KMS-11 (cell line): ENCODE results near the gene PACSIN1.

Experiments used
- H2AFZ ChIP-seq: fragments of 200-600 bp; sonication (generic); 2 replicates; pipeline ENCODE4 v1.6.1; 2016; ENCODE audit warnings: antibody characterized with exemption, mixed run types, low read depth
- H3K27ac ChIP-seq: fragments of 200-600 bp; sonication (generic); 2 replicates; pipeline ENCODE4 v1.6.1; 2016; ENCODE audit warnings: mild to moderate bottlenecking, mixed run types
- H3K27me3 ChIP-seq: fragments of 200-600 bp; sonication (generic); 2 replicates; pipeline ENCODE4 v1.6.1; 2017; ENCODE audit warnings: mild to moderate bottlenecking, low read depth, mixed run types, moderate library complexity; ENCODE audit not compliant: insufficient read depth
- H3K36me3 ChIP-seq: fragments of 200-600 bp; sonication (generic); 2 replicates; pipeline ENCODE4 v1.6.1; 2017; ENCODE audit warnings: mild to moderate bottlenecking, mixed run types; ENCODE audit not compliant: insufficient read depth
- H3K4me1 ChIP-seq: fragments of 200-600 bp; sonication (generic); 2 replicates; pipeline ENCODE4 v1.6.1; 2016; ENCODE audit warnings: mild to moderate bottlenecking, low read depth, mixed run types; ENCODE audit not compliant: poor library complexity, severe bottlenecking
- H3K4me2 ChIP-seq: fragments of 200-600 bp; sonication (generic); 2 replicates; pipeline ENCODE4 v1.7.0; 2016; ENCODE audit warnings: mild to moderate bottlenecking, mixed run types
- H3K4me3 ChIP-seq: fragments of 200-600 bp; sonication (generic); IDR thresholded peaks from 2 replicates; pipeline ENCODE4 v1.6.1; 2017; ENCODE audit warnings: low read depth, low read length, mixed read lengths; ENCODE audit not compliant: insufficient read depth
- H3K79me2 ChIP-seq: fragments of 200-600 bp; sonication (generic); 2 replicates; pipeline ENCODE4 v1.6.1; 2016; ENCODE audit warnings: low read depth, mixed run types; ENCODE audit not compliant: insufficient read depth
- H3K9ac ChIP-seq: fragments of 200-600 bp; sonication (generic); 2 replicates; pipeline ENCODE4 v1.6.1; 2016; ENCODE audit warnings: mild to moderate bottlenecking, mixed run types
- H4K20me1 ChIP-seq: fragments of 200-600 bp; sonication (generic); 2 replicates; pipeline ENCODE4 v1.6.1; 2016; ENCODE audit warnings: mild to moderate bottlenecking, mixed run types; ENCODE audit not compliant: insufficient read depth
- TF ChIP-seq, protein P1 (sequence below): fragments of 200-600 bp; sonication (generic); conservative IDR thresholded peaks from 2 replicates; pipeline ENCODE4 v1.6.1; 2017; ENCODE audit warnings: low read depth, mild to moderate bottlenecking, antibody characterized with exemption, low read length, moderate library complexity, mixed read lengths

The PACSIN1 gene

DNA sequence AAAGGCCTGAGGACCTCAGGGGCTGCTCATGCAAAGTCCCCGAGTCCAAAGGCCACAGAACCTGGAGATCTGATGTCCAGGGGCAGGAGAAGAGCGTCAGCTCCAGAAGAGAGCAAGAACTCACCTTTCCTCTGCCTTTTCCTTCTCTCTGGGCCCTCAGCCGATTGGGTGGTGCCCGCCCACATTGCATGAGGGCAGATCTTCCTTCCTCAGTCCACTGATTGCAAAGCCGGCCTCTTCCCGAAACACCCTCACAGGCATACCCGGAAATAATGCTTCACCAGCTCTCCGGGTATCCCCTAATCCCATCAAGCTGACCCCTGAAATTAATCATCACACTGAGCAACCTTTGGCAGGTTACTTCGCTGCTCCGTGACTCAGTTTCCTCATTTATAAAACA lies 56.9 kb downstream of the PACSIN1 start:
- Histone ChIP-seq H3K4me3 (no peak overlapping the region), H3K4me1 (peaks cover 6% of the 10 kb centered on the region), H3K79me2 (no peaks in the 10 kb centered on the region), H3K9ac (no peak overlapping the region), H4K20me1 (no peaks in the 10 kb centered on the region), H3K27me3 (no peaks in the 10 kb centered on the region), H2AFZ (no peak overlapping the region), H3K36me3 (no peaks in the 10 kb centered on the region), H3K4me2 (no peak overlapping the region), H3K27ac (no peak overlapping the region)
- TF ChIP-seq, protein P1, sequence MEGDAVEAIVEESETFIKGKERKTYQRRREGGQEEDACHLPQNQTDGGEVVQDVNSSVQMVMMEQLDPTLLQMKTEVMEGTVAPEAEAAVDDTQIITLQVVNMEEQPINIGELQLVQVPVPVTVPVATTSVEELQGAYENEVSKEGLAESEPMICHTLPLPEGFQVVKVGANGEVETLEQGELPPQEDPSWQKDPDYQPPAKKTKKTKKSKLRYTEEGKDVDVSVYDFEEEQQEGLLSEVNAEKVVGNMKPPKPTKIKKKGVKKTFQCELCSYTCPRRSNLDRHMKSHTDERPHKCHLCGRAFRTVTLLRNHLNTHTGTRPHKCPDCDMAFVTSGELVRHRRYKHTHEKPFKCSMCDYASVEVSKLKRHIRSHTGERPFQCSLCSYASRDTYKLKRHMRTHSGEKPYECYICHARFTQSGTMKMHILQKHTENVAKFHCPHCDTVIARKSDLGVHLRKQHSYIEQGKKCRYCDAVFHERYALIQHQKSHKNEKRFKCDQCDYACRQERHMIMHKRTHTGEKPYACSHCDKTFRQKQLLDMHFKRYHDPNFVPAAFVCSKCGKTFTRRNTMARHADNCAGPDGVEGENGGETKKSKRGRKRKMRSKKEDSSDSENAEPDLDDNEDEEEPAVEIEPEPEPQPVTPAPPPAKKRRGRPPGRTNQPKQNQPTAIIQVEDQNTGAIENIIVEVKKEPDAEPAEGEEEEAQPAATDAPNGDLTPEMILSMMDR: no peak

DNA sequence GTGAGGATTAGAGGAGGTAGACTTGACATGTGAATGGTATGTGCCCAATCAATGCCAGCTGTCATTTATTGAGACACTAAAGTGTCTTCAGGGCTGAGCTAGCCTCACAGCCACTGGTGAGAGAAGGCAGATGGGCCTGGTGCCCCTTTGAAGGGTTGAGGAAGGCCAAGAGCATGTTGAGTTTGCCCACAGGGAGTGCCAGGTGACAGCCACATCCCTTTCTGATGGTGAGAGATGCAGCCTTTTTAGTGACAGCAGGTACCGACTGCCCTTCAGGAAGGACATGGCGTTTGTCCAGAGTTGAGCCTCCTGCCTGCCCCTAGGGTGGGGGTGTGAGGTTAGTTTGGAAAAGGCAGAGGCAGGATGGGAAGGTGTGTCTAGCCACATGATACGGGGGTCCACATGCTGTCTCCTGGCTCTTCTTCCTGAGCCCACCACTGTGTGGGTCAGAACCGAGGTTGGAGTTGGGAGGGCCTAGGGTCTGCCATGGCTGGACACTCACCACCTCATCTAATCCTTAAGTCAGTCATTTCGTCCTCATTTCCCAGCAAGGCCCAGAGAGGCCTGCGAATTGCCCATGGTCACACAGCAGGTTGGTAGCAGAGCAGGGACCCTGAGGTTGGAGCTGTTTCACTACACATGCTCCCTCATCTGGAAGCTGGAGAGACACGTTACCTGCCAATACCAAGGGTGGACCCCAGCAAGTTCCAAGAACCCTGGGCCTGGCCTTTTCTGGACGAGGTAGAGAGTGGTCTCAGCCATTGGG lies 57.7 kb downstream of the PACSIN1 start:
- no peaks in the 10 kb centered on the region for H3K79me2 ChIP-seq
- H3K36me3 ChIP-seq: no peaks in the 10 kb centered on the region
- no peak overlapping the region for H3K4me3 ChIP-seq
- H3K27ac ChIP-seq: no peak overlapping the region
- H2AFZ ChIP-seq: no peak overlapping the region
- TF ChIP-seq, protein P1: no peak
- H3K4me2 ChIP-seq: no peak overlapping the region
- no peaks in the 10 kb centered on the region for H4K20me1 ChIP-seq
- H3K27me3 ChIP-seq: no peaks in the 10 kb centered on the region
- H3K4me1 ChIP-seq: peaks cover 6% of the 10 kb centered on the region
- no peak overlapping the region for H3K9ac ChIP-seq

DNA sequence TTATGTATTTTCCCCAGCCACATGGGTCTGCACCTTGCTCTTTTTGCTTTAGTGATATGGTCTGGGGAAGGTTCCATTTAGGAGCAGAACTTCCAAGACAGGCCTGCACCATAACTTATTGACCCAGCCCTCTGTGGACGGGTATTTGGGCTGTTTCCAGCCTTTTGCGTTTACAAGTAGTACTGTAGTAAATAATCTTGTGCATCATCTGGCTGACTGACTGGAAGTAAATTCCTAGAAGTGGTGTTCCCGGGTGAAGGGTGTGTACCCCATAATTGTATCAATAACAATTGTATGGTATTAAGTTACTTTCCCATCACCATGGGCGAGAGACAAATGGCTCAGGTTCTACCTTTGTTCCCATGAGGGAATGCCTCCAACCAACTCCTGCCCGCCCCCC lies 58.6 kb downstream of the PACSIN1 start:
- Histone ChIP-seq H3K36me3 (no peaks in the 10 kb centered on the region), H3K27ac (no peak overlapping the region), H3K4me1 (peaks cover 6% of the 10 kb centered on the region), H4K20me1 (no peaks in the 10 kb centered on the region), H3K27me3 (no peaks in the 10 kb centered on the region), H3K4me3 (no peak overlapping the region), H2AFZ (no peak overlapping the region), H3K9ac (no peak overlapping the region), H3K79me2 (no peaks in the 10 kb centered on the region), H3K4me2 (no peak overlapping the region)
- TF ChIP-seq, protein P1: no peak

DNA sequence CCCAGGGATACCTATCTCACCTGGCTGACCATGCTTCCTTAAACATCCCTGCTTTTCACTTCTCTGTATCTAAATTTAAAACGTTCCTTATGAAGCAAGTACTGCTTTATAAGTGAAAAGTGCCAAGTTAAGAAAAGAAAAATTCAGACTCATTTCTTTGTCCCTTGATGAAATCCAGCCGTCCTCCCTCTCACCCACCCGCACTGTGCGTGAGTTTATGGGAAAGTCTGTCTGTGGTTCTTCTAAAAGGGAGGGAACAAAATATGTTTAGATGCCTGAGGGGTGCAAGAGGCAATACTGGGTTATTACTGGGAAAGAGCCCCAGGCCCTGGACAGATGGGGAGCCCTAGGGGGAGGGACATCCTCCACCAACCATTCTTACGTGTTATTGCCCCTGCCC lies 59.1 kb downstream of the PACSIN1 start:
- Histone ChIP-seq H3K4me1 (peaks cover 6% of the 10 kb centered on the region), H3K4me3 (no peak overlapping the region), H3K27ac (no peak overlapping the region), H2AFZ (no peak overlapping the region), H3K36me3 (no peaks in the 10 kb centered on the region), H3K27me3 (no peaks in the 10 kb centered on the region), H3K9ac (no peak overlapping the region), H4K20me1 (no peaks in the 10 kb centered on the region), H3K4me2 (no peak overlapping the region), H3K79me2 (no peaks in the 10 kb centered on the region)
- TF ChIP-seq, protein P1: no peak
